Nephron (organoid): ENCODE results near the gene ARL10.

ENCODE experiments used
- H3K27ac Mint-ChIP-seq, 3 experiments: 2 replicates each; pipeline ENCODE4 v1.8.0; 2020; ENCODE audit warnings: mixed read lengths in 3 of 3, mild to moderate bottlenecking in 2 of 3, moderate library complexity in 1 of 3
- H3K27me3 Mint-ChIP-seq: 2 replicates; pipeline ENCODE4 v1.8.0; 2021; ENCODE audit warnings: low read depth, mild to moderate bottlenecking, moderate library complexity, mixed read lengths
- H3K36me3 Mint-ChIP-seq: 2 replicates; pipeline ENCODE4 v1.8.0; 2020; ENCODE audit warnings: low read depth, mixed read lengths
- H3K4me1 Mint-ChIP-seq: 2 replicates; pipeline ENCODE4 v1.8.0; 2020; ENCODE audit warnings: mixed read lengths
- H3K4me3 Mint-ChIP-seq, 3 experiments: 2 replicates each; pipeline ENCODE4 v1.8.0; 2020; ENCODE audit warnings: mild to moderate bottlenecking in 3 of 3, mixed read lengths in 3 of 3, moderate library complexity in 2 of 3
- H3K9me3 Mint-ChIP-seq: 2 replicates; pipeline ENCODE4 v1.8.0; 2020; ENCODE audit warnings: mixed read lengths
- TF ChIP-seq, protein P1 (sequence below), 3 experiments: fragments of 200-600 bp; sonication (generic); IDR thresholded peaks; one replicate each; pipeline ENCODE4 v1.5.0; 2021; ENCODE audit warnings: antibody characterized with exemption in 3 of 3; ENCODE audit not compliant: unreplicated experiment in 3 of 3

Gene ARL10

GRCh38 chr5:176384366-176384930, 19.2 kb downstream of the ARL10 start:
- Mint-ChIP-seq H3K27ac (no peak overlapping the region), H3K4me3 (no peak overlapping the region), H3K4me1 (peaks cover 19% of the 10 kb centered on the region), H3K27me3 (no peaks in the 10 kb centered on the region), H3K9me3 (no peaks in the 10 kb centered on the region), H3K36me3 (peaks cover 36% of the 10 kb centered on the region)
- TF ChIP-seq, protein P1, sequence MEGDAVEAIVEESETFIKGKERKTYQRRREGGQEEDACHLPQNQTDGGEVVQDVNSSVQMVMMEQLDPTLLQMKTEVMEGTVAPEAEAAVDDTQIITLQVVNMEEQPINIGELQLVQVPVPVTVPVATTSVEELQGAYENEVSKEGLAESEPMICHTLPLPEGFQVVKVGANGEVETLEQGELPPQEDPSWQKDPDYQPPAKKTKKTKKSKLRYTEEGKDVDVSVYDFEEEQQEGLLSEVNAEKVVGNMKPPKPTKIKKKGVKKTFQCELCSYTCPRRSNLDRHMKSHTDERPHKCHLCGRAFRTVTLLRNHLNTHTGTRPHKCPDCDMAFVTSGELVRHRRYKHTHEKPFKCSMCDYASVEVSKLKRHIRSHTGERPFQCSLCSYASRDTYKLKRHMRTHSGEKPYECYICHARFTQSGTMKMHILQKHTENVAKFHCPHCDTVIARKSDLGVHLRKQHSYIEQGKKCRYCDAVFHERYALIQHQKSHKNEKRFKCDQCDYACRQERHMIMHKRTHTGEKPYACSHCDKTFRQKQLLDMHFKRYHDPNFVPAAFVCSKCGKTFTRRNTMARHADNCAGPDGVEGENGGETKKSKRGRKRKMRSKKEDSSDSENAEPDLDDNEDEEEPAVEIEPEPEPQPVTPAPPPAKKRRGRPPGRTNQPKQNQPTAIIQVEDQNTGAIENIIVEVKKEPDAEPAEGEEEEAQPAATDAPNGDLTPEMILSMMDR (IDR thresholded peaks at IDR 0.05; ENCODE audit: unreplicated experiment in 3 of 3), result no peak

DNA sequence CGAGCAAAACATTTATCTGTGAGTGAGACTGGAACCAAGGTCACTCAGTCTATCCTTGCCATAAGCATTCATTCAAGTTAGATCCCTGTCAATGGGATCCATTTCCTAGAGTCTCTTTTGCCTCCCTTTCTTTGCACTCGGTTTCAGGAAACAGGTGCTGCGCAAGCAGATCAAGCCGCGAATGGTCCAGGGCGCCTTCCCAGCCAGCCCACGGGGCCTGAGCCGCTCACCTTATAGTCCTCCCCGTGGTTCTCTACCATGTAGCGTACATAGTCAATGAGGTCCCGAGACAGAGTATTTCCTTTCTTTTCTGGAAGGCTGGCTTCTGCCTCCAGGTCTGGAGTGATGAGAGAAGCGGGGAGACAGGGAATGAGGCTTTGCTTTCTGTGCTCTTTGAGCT, 19.7 kb downstream of the ARL10 start:
- H3K4me1 Mint-ChIP-seq, result peaks cover 19% of the 10 kb centered on the region
- H3K27ac Mint-ChIP-seq, result no peak overlapping the region
- no peak overlapping the region for H3K4me3 Mint-ChIP-seq
- no peaks in the 10 kb centered on the region for H3K9me3 Mint-ChIP-seq
- H3K27me3 Mint-ChIP-seq, result no peaks in the 10 kb centered on the region
- peaks cover 30% of the 10 kb centered on the region for H3K36me3 Mint-ChIP-seq
- TF ChIP-seq, protein P1 (IDR thresholded peaks at IDR 0.05; ENCODE audit: unreplicated experiment in 3 of 3), result no peak

DNA sequence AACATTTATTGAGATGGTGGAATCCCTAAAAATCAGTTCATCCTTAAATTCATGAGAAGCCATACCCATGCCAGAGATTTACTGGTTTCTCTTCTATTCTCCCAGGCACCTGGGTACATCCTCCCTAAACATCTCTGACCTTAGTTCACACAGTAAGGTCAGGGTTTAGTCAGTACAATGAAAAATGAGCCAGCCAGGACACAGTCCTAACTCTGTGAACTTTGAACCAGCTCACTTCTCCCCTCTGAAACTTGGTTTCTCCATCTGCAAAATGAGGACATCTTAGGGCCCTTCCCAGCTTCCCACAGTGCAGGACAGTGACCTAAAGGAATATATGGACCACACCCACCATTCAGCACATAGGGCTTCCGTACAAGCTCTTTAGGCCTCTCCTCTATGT, 21.2 kb downstream of the ARL10 start:
- Mint-ChIP-seq H3K27me3 (no peaks in the 10 kb centered on the region), H3K36me3 (peaks cover 29% of the 10 kb centered on the region), H3K27ac (no peak overlapping the region), H3K4me3 (peak overlapping the region; percentile 50 to 77 (median 75)), H3K4me1 (peaks cover 19% of the 10 kb centered on the region), H3K9me3 (no peaks in the 10 kb centered on the region)
- TF ChIP-seq, protein P1 (IDR thresholded peaks at IDR 0.05; ENCODE audit: unreplicated experiment in 3 of 3), result no peak

GRCh38 chr5:176387384-176387925, 22.2 kb downstream of the ARL10 start:
- Mint-ChIP-seq H3K27me3 (no peaks in the 10 kb centered on the region), H3K4me3 (peak overlapping the region; percentile 96 to 98 (median 97)), H3K36me3 (peaks cover 29% of the 10 kb centered on the region), H3K9me3 (no peaks in the 10 kb centered on the region), H3K4me1 (peaks cover 19% of the 10 kb centered on the region), H3K27ac (peak overlapping the region; percentile 86 to 99 (median 95))
- TF ChIP-seq, protein P1 (IDR thresholded peaks at IDR 0.05; ENCODE audit: unreplicated experiment in 3 of 3), result no peak

- TF ChIP-seq, protein P1 (IDR thresholded peaks at IDR 0.05; ENCODE audit: unreplicated experiment in 3 of 3), result no peak
- H3K27ac Mint-ChIP-seq, result peak overlapping the region; percentile 95 to 100 (median 99)
These were observed 22.7 kb downstream of the ARL10 start for GRCh38 chr5:176388003-176388443.

More at GRCh38 chr5:176388003-176388443, 22.7 kb downstream of the ARL10 start:
- Mint-ChIP-seq H3K4me3 (peak overlapping the region; percentile 96 to 98 (median 97)), H3K36me3 (peaks cover 28% of the 10 kb centered on the region), H3K27me3 (no peaks in the 10 kb centered on the region), H3K4me1 (peaks cover 19% of the 10 kb centered on the region), H3K9me3 (no peaks in the 10 kb centered on the region)
